Esophagus squamous epithelium (tissue), 4 donors: ENCODE measurements around the gene CARHSP1.

Experiments
- POLR2A ChIP-seq, 4 donors: fragments of 450-650 bp; IDR thresholded peaks; one replicate each; pipeline ENCODE4 v1.6.1; 2017; ENCODE audit warnings: antibody characterized with exemption in 4 of 4, mild to moderate bottlenecking in 4 of 4, moderate library complexity in 3 of 4
- TF ChIP-seq, protein P1 (sequence below), 6 experiments: fragments of 450-650 bp in 4 of 6; fragments of 200-600 bp in 2 of 6; sonication (generic) in 2 of 6; IDR thresholded peaks; one replicate each; pipeline ENCODE4 v1.5.1; 2016 to 2019; ENCODE audit warnings: antibody characterized with exemption in 6 of 6, mild to moderate bottlenecking in 4 of 6, moderate library complexity in 4 of 6

- TF ChIP-seq POLR2A (IDR thresholded peaks at IDR 0.05) = no peak
- TF ChIP-seq, protein P1, sequence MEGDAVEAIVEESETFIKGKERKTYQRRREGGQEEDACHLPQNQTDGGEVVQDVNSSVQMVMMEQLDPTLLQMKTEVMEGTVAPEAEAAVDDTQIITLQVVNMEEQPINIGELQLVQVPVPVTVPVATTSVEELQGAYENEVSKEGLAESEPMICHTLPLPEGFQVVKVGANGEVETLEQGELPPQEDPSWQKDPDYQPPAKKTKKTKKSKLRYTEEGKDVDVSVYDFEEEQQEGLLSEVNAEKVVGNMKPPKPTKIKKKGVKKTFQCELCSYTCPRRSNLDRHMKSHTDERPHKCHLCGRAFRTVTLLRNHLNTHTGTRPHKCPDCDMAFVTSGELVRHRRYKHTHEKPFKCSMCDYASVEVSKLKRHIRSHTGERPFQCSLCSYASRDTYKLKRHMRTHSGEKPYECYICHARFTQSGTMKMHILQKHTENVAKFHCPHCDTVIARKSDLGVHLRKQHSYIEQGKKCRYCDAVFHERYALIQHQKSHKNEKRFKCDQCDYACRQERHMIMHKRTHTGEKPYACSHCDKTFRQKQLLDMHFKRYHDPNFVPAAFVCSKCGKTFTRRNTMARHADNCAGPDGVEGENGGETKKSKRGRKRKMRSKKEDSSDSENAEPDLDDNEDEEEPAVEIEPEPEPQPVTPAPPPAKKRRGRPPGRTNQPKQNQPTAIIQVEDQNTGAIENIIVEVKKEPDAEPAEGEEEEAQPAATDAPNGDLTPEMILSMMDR (IDR thresholded peaks at IDR 0.05) = no peak
These were observed 50.1 kb downstream of the CARHSP1 start for GRCh38 chr16:8818504-8819270.
